Vagina (tissue), 2 donors: ENCODE measurements around the gene COL5A2. TPM values are rescaled to one million over a fixed set of nuclear protein-coding genes. Genes with fewer than 3 reads are reported as not detected.

Experiments used
- DNase-seq, 2 donors: peaks; one replicate each; pipeline ENCODE4 v3.0.0-alpha.2; 2017; ENCODE audit errors: extremely low spot score in 2 of 2
- H3K27ac ChIP-seq: fragments of 200-600 bp; sonication (generic); one replicate; pipeline ENCODE4 v1.5.1; 2019
- H3K27me3 ChIP-seq: fragments of 200-600 bp; sonication (generic); one replicate; pipeline ENCODE4 v1.5.1; 2019
- H3K36me3 ChIP-seq, 2 donors: fragments of 200-600 bp; sonication (generic); one replicate each; pipeline ENCODE4 v1.5.1; 2017 to 2019
- H3K4me1 ChIP-seq: fragments of 200-600 bp; sonication (generic); one replicate; pipeline ENCODE4 v1.5.1; 2019
- H3K4me3 ChIP-seq, 2 donors: fragments of 200-600 bp; sonication (generic); 1 replicate in 1 of 2; 2 replicates in 1 of 2; pipeline ENCODE4 v1.5.1; 2016 to 2019
- H3K9me3 ChIP-seq: fragments of 200-600 bp; sonication (generic); one replicate; pipeline ENCODE4 v1.5.1; 2019
- POLR2A ChIP-seq, 2 donors: fragments of 450-650 bp; IDR thresholded peaks; one replicate each; pipeline ENCODE4 v1.6.1; 2017; ENCODE audit warnings: antibody characterized with exemption in 2 of 2, mild to moderate bottlenecking in 2 of 2, moderate library complexity in 2 of 2
- POLR2AphosphoS5 ChIP-seq, 2 donors: sonication (generic); formaldehyde crosslinking; IDR thresholded peaks; one replicate each; pipeline ENCODE4 v1.9.0; 2017; ENCODE audit warnings: antibody characterized with exemption in 2 of 2, mild to moderate bottlenecking in 2 of 2, low read depth in 1 of 2; ENCODE audit not compliant: insufficient read depth in 1 of 2
- intact Hi-C: fragments of 100-400 bp; cut with DNase I; formaldehyde crosslinking; loops from one replicate; pipeline ENCODE4 v1.15.1; 2023
- total RNA-seq: library from RNA; depleted of rRNA; stranded (reverse); fragments of >200 nt; gene quantifications from one replicate; pipeline ENCODE4 v1.2.3, GENCODE V29; 2016
- TF ChIP-seq, protein P1 (sequence below), 3 experiments: fragments of 450-650 bp in 2 of 3; fragments of 200-600 bp in 1 of 3; sonication (generic) in 1 of 3; IDR thresholded peaks; one replicate each; pipeline ENCODE4 v1.5.1; 2017 to 2019; ENCODE audit warnings: antibody characterized with exemption in 3 of 3, mild to moderate bottlenecking in 2 of 3, moderate library complexity in 2 of 3

The COL5A2 gene
- total RNA-seq, 1 donor from 2014 or later, result 33.1 TPM

DNA sequence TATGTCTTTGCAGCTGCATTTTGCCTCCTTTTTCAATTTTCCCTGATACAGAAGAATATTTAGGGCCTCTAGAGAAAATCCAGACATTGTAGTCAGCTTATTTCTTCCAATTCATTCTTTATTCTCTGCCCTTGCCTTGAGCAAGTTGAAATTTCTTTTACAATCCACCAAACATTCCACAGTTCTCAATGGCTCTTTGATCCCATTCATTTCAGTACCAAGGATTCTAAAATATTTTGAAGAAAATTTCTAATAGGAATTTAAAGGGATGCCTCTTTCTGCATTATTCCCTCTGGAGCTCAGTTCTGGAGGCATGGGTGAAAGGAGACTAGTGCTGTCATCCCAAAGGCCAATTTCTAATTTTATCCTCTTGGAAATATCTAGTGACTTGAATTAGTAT, 61.2 kb downstream of the COL5A2 start:
- H3K36me3 ChIP-seq, result no peaks in the 10 kb centered on the region
- H3K27ac ChIP-seq, result no peak overlapping the region
- intact Hi-C loops, result no loop called here
- TF ChIP-seq POLR2AphosphoS5 (IDR thresholded peaks at IDR 0.05; ENCODE audit: insufficient read depth in 1 of 2, low read depth in 1 of 2) (no peak), POLR2A (IDR thresholded peaks at IDR 0.05) (no peak)
- TF ChIP-seq, protein P1, sequence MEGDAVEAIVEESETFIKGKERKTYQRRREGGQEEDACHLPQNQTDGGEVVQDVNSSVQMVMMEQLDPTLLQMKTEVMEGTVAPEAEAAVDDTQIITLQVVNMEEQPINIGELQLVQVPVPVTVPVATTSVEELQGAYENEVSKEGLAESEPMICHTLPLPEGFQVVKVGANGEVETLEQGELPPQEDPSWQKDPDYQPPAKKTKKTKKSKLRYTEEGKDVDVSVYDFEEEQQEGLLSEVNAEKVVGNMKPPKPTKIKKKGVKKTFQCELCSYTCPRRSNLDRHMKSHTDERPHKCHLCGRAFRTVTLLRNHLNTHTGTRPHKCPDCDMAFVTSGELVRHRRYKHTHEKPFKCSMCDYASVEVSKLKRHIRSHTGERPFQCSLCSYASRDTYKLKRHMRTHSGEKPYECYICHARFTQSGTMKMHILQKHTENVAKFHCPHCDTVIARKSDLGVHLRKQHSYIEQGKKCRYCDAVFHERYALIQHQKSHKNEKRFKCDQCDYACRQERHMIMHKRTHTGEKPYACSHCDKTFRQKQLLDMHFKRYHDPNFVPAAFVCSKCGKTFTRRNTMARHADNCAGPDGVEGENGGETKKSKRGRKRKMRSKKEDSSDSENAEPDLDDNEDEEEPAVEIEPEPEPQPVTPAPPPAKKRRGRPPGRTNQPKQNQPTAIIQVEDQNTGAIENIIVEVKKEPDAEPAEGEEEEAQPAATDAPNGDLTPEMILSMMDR (IDR thresholded peaks at IDR 0.05), result no peak
- no peak overlapping the region for H3K4me3 ChIP-seq
- DNase-seq, result no peak
- H3K9me3 ChIP-seq, result no peaks in the 10 kb centered on the region
- peaks cover 22% of the 10 kb centered on the region for H3K4me1 ChIP-seq
- no peaks in the 10 kb centered on the region for H3K27me3 ChIP-seq

DNA sequence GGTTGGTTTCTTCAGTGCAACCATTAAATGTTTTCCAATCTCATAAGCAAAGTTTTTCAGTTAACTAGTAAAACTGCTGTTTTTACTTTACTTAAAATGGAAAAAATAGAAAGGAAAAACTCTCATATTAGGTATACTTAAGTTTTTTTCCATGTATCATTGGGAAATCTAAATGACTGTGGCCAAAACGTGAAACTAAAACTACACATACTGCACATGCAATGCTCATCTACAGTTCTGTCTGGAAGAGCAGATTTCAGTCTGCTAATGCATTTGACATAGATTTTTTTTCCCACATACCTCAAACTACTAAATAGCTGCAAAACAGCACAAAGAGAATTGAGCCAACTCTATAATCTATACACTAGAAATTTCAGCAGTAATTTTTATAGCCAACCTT, 62.6 kb downstream of the COL5A2 start:
- H3K4me3 ChIP-seq, result no peak overlapping the region
- intact Hi-C loops, result no loop called here
- H3K27ac ChIP-seq, result no peak overlapping the region
- TF ChIP-seq, protein P1 (IDR thresholded peaks at IDR 0.05), result no peak
- no peak for TF ChIP-seq POLR2AphosphoS5 (IDR thresholded peaks at IDR 0.05; ENCODE audit: insufficient read depth in 1 of 2, low read depth in 1 of 2)
- no peak for TF ChIP-seq POLR2A (IDR thresholded peaks at IDR 0.05)
- no peaks in the 10 kb centered on the region for H3K36me3 ChIP-seq
- no peaks in the 10 kb centered on the region for H3K27me3 ChIP-seq
- H3K4me1 ChIP-seq, result peaks cover 22% of the 10 kb centered on the region
- DNase-seq, result no peak
- no peaks in the 10 kb centered on the region for H3K9me3 ChIP-seq

DNA sequence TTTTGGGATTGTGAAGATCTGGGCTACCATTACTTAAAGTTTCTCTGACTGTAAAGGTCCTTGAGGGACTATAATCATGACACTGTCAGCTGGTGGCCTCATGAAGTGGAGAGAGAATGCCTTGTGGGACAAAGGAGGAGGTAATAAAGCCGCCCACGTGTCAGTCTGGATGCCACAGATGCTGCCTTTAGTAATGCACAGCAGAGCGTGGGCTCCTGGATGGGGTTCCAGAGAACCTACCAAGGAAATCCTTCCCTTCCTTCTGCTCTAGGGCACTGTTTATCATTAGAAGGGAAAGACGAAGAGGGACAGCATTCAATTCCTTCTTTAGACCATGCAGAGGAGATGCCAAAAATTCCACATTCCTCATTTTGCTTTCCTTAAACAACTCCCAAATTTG, 63.5 kb downstream of the COL5A2 start:
- intact Hi-C loops, result no loop called here
- H3K9me3 ChIP-seq, result no peaks in the 10 kb centered on the region
- peaks cover 20% of the 10 kb centered on the region for H3K4me1 ChIP-seq
- H3K36me3 ChIP-seq, result no peaks in the 10 kb centered on the region
- no peak for DNase-seq
- TF ChIP-seq POLR2A (IDR thresholded peaks at IDR 0.05) (no peak), POLR2AphosphoS5 (IDR thresholded peaks at IDR 0.05; ENCODE audit: insufficient read depth in 1 of 2, low read depth in 1 of 2) (no peak)
- TF ChIP-seq, protein P1 (IDR thresholded peaks at IDR 0.05), result no peak
- H3K27ac ChIP-seq, result peak overlapping the region; percentile 55
- no peak overlapping the region for H3K4me3 ChIP-seq
- no peaks in the 10 kb centered on the region for H3K27me3 ChIP-seq

DNA sequence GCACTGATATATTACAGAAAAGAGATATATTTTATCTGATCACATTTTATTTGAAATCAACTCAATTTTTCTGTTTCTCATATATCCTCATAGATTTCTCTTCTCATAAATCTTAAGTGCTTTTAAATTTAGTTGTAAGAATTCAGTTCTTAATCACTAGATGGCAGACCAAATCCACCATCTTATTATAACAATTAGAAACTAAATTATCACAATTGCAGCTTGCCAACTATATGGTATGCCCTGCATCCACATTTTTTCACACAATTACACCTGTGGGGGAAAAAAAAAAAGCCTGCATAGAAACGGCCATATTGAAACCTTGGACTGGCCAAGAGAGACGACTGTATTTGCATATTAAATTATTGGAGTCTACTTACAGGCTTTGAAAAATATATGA, 64.4 kb downstream of the COL5A2 start:
- DNase-seq, result no peak
- no peak overlapping the region for H3K4me3 ChIP-seq
- no peak overlapping the region for H3K27ac ChIP-seq
- no peaks in the 10 kb centered on the region for H3K27me3 ChIP-seq
- intact Hi-C loops, result no loop called here
- no peaks in the 10 kb centered on the region for H3K36me3 ChIP-seq
- H3K4me1 ChIP-seq, result peaks cover 18% of the 10 kb centered on the region
- no peaks in the 10 kb centered on the region for H3K9me3 ChIP-seq
- TF ChIP-seq, protein P1 (IDR thresholded peaks at IDR 0.05), result peak in 1 of 3 experiments; percentile 11
- TF ChIP-seq POLR2A (IDR thresholded peaks at IDR 0.05) (no peak), POLR2AphosphoS5 (IDR thresholded peaks at IDR 0.05; ENCODE audit: insufficient read depth in 1 of 2, low read depth in 1 of 2) (no peak)

DNA sequence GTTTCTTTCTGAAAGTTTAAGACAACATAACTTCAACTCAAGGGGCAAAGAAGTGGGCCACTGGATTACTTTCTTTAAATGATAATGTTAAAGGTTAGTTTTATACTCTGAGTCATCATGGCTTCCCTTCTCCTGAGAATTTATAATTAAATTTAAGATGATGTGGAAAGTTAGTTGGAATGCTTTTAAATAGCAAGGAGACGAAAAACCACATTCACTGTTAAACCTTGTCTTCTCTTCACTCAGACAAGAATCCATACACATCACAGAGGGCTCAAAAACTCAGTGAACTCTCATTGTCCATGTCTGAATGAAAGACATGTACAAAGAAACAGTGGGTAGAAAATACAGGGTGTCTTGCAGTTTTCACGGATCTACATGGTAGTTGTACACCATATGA, 65.6 kb downstream of the COL5A2 start:
- intact Hi-C loops, result no loop called here
- H3K4me1 ChIP-seq, result peaks cover 18% of the 10 kb centered on the region

More for the DNA sequence above, 65.6 kb downstream of the COL5A2 start:
- no peak for DNase-seq
- Histone ChIP-seq H3K9me3 (no peaks in the 10 kb centered on the region), H3K27me3 (no peaks in the 10 kb centered on the region), H3K4me3 (no peak overlapping the region), H3K27ac (no peak overlapping the region), H3K36me3 (no peaks in the 10 kb centered on the region)
- no peak for TF ChIP-seq POLR2A (IDR thresholded peaks at IDR 0.05)
- TF ChIP-seq, protein P1 (IDR thresholded peaks at IDR 0.05), result no peak
- TF ChIP-seq POLR2AphosphoS5 (IDR thresholded peaks at IDR 0.05; ENCODE audit: insufficient read depth in 1 of 2, low read depth in 1 of 2), result no peak
